Fibroblast of skin of abdomen (primary cell): Measurements from ENCODE around the gene HCRTR2.

Experiments used
- DNase-seq: peaks from one replicate; pipeline ENCODE4 v3.0.0-alpha.2; 2013

The HCRTR2 gene

DNA sequence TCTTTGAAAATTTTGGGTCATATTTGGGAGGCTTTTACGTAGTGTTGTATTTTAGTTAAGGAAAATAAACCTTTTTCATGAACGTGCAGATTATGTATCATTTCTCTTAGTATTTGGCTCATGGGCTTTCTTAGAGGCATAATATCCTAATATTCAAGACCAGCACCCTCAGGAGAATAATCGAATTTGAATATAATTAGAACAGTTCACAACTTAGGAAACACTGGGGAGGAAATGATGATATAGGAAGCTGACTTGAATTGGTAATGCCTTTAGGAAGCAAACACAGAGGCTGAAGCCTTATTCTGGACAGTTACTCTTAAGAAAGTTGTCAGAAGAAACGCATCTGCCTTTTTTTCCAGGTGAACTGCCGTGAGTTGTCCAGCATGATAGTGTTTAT, 152.9 kb downstream of the HCRTR2 start, which contains the start of gene GFRAL:
TSS of gene GFRAL (plus strand) at position 301 of the 400 bp plus-strand sequence. CDS start at position 387, 86 bp downstream.
- no peak for DNase-seq
